HS-27A (cell line): ENCODE results near the gene HIPK2.

Experiments used
- DNase-seq: peaks from one replicate; pipeline ENCODE4 v3.0.0-alpha.2; 2012; ENCODE audit warnings: low read depth, missing footprints

The HIPK2 gene

GRCh38 chr7:139715194-139715815, 62.5 kb downstream of the HIPK2 start:
- DNase-seq = no peak

- DNase-seq = no peak
Measured at GRCh38 chr7:139714163-139714901, 63.5 kb downstream of the HIPK2 start.

DNA sequence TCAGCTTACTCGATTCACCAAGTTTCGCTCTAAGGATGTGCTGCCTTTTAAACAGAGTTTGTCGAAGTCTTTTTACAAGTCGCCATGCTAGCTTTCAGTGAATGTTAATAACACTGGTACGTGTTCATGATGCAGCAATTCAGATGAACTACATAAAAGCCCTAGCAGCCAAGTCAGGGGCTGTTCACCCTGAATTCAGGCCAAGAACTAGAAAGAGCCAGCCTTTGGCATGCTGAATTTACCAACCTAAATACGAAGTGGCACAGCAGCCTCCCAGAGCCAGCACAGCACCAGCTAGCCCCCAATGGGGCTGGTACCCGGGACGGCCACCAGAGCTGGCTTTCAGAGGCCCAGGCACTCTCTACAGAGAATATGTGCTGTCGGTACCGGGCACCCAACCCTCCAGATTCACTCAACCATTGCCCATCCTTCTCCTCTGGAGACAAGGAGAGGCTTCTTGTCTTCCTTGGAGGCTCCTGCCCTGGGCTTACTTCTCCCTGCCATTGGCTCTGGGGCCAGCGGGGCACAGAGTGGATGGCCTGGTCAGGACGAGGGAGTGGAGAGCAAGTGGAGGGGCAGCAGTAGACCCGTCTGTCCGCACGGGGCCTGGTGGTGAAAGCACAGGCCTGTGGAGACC, 64.2 kb downstream of the HIPK2 start:
- no peak for DNase-seq

DNA sequence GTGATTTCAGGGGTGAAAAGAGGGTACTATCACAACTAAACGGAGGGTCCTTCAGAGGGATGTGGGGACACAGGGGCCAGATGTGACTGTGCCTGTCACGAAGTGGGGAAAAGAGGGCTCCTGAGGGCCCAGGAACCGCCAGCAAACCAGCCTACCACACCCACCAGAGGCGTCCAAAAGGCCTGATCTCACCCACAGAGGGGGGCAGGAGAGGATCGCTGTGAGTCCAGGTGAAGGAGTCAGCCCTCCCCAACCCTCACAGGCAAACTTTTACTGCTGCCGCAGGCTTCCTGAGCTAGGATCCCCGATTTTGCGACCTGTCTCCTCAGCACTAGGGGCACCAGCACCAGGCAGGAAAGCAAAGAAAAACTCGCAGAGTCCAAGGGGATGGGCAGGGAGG, 64.7 kb downstream of the HIPK2 start:
- DNase-seq = no peak

GRCh38 chr7:139711991-139712743, 65.6 kb downstream of the HIPK2 start:
- no peak for DNase-seq

GRCh38 chr7:139710036-139710435, 67.8 kb downstream of the HIPK2 start:
- no peak for DNase-seq

- no peak for DNase-seq
Measured at GRCh38 chr7:139709485-139709884, 68.3 kb downstream of the HIPK2 start.

GRCh38 chr7:139708541-139708940, 69.3 kb downstream of the HIPK2 start:
- DNase-seq = no peak

GRCh38 chr7:139706837-139707236, 71.0 kb downstream of the HIPK2 start:
- DNase-seq = no peak

DNA sequence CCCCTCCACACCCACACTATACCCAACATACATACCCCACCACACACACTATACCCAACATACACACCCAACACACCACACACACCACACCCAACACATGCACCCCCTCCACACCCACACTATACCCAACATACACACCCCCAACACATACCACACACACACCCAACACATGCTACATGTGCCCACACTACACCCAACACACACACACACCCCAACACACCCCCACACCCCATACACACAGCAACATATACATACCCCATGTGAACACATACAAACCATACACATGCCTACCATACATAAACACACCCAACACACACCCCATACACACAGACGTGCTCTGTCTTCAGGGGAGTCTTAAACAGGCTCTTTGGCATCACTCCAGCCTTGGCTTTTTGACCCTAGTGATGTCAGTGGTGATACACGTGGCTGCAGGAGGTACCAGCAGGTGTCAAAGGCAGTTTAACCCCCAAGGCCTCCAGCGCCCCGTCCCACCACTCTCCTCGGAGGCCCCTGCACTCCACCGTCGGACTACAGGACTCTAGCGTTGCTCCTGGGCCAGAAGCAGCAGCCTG, 73.4 kb downstream of the HIPK2 start:
- DNase-seq = no peak

- no peak for DNase-seq
Measured at GRCh38 chr7:139703487-139704307, 74.1 kb downstream of the HIPK2 start.

- DNase-seq = no peak
Measured at GRCh38 chr7:139702811-139703486, 74.8 kb downstream of the HIPK2 start.

GRCh38 chr7:139702313-139702731, 75.5 kb downstream of the HIPK2 start:
- no peak for DNase-seq

- DNase-seq = no peak
Measured at GRCh38 chr7:139701908-139702307, 75.9 kb downstream of the HIPK2 start.

GRCh38 chr7:139700505-139701235, 77.1 kb downstream of the HIPK2 start:
- DNase-seq = no peak

GRCh38 chr7:139699640-139700504, 77.9 kb downstream of the HIPK2 start:
- no peak for DNase-seq

- DNase-seq = no peak
Measured at GRCh38 chr7:139698844-139699243, 79.0 kb downstream of the HIPK2 start.

DNA sequence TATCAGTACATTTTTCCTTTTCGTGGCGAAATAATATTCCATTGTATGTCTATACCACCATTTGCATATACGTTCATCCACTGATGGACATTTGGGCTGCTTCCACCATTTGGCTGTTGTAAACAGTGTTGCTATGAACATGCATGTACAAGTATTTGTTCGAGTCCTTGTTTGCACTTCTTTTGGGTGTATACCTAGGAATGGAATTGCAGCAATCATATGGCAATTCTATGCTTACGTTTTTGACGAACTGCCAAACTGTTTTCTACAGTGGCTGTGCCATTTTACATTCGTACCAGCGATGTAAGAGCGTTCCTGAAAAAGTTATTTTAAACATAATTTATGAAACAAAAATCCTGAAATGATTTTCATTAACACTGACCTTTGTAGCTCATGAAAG, 79.5 kb downstream of the HIPK2 start:
- DNase-seq = no peak

GRCh38 chr7:139697056-139697455, 80.7 kb downstream of the HIPK2 start:
- DNase-seq = no peak
